Measurements from ENCODE around the gene EYA2. TPM values are rescaled to one million over a fixed set of nuclear protein-coding genes. Genes with fewer than 3 reads are reported as not detected.

EYA2 gene
- total RNA-seq, 1 experiment from 2014 or later = 0.74 TPM

- Mint-ChIP-seq H3K36me3 (ENCODE audit: insufficient read depth in 1 of 3, low read depth in 3 of 3) (no peaks in the 10 kb centered on the region), H3K27ac (peak overlapping the region in 1 of 3 experiments; percentile 70; a peak in 2 of 7 replicates), H3K4me3 (no peak overlapping the region), H3K4me1 (peaks cover 30 to 43% of the 10 kb centered on the region in 2 experiments), H3K9me3 (peaks cover 2 to 3% of the 10 kb centered on the region in 2 experiments; a peak in 3 of 5 replicates), H3K27me3 (ENCODE audit: low read depth) (no peaks in the 10 kb centered on the region)
- Histone ChIP-seq H3K27ac (ENCODE audit: insufficient read length, low read depth, low read length) (no peak overlapping the region), H3K79me2 (ENCODE audit: insufficient read depth, low read length) (no peaks in the 10 kb centered on the region), H3K23me2 (ENCODE audit: insufficient read length, low read depth, low read length, poor library complexity, severe bottlenecking) (no peaks in the 10 kb centered on the region), H3K9me3 (ENCODE audit: control insufficient read depth, low read depth, low read length) (no peaks in the 10 kb centered on the region), H2BK20ac (ENCODE audit: low read depth, low read length, poor library complexity, severe bottlenecking) (no peak overlapping the region), H4K91ac (ENCODE audit: insufficient read length, low read depth, low read length) (no peak overlapping the region), H3K56ac (ENCODE audit: insufficient read length, low read depth, low read length) (no peak overlapping the region), H3K18ac (ENCODE audit: insufficient read length, low read depth, low read length) (no peak overlapping the region), H3K4me2 (ENCODE audit: insufficient read depth, insufficient read length, low read length) (no peak overlapping the region), H3K4ac (ENCODE audit: low read depth, low read length) (no peak overlapping the region), H2BK15ac (ENCODE audit: low read depth, low read length) (no peak overlapping the region), H3K79me1 (ENCODE audit: insufficient read depth, low read depth, low read length, poor library complexity, severe bottlenecking) (no peaks in the 10 kb centered on the region), H4K8ac (replicated peaks; ENCODE audit: insufficient read length, low read depth, low read length) (no peak overlapping the region), H3K27me3 (ENCODE audit: insufficient read depth, low read length) (no peaks in the 10 kb centered on the region), H3K9ac (ENCODE audit: extremely low read depth, insufficient read length, low read length) (no peak overlapping the region), H2BK120ac (ENCODE audit: low read depth, low read length, poor library complexity, severe bottlenecking) (no peak overlapping the region), H3K14ac (ENCODE audit: insufficient read depth, low read length) (no peak overlapping the region), H3T11ph (ENCODE audit: low read length) (no peak overlapping the region), H3K23ac (ENCODE audit: insufficient read length, low read depth, low read length) (no peak overlapping the region), H4K5ac (ENCODE audit: insufficient read length, low read depth, low read length) (no peak overlapping the region), H3K4me1 (ENCODE audit: insufficient read depth, low read length) (peaks cover 7% of the 10 kb centered on the region; the same call in 1 of the 2 replicates), H4K20me1 (ENCODE audit: control insufficient read depth, insufficient read depth, insufficient read length) (no peaks in the 10 kb centered on the region), H2AFZ (ENCODE audit: low read length) (no peak overlapping the region), H2AK5ac (ENCODE audit: insufficient read length, low read length) (no peak overlapping the region), H2BK5ac (ENCODE audit: insufficient read length, low read length) (no peak overlapping the region), H2BK12ac (ENCODE audit: insufficient read length, low read depth, low read length) (no peak overlapping the region)
- DNase-seq = no peak
- no CpG with 5 or more reads among the region's 4 CpGs for WGBS (ENCODE audit: extremely low coverage, insufficient read length, low lambda C conversion rate)
- TF ChIP-seq, protein P1, sequence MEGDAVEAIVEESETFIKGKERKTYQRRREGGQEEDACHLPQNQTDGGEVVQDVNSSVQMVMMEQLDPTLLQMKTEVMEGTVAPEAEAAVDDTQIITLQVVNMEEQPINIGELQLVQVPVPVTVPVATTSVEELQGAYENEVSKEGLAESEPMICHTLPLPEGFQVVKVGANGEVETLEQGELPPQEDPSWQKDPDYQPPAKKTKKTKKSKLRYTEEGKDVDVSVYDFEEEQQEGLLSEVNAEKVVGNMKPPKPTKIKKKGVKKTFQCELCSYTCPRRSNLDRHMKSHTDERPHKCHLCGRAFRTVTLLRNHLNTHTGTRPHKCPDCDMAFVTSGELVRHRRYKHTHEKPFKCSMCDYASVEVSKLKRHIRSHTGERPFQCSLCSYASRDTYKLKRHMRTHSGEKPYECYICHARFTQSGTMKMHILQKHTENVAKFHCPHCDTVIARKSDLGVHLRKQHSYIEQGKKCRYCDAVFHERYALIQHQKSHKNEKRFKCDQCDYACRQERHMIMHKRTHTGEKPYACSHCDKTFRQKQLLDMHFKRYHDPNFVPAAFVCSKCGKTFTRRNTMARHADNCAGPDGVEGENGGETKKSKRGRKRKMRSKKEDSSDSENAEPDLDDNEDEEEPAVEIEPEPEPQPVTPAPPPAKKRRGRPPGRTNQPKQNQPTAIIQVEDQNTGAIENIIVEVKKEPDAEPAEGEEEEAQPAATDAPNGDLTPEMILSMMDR (conservative IDR thresholded peaks at IDR 0.05) = no peak
Measured at GRCh38 chr20:47117773-47118172, 223.1 kb downstream of the EYA2 start.
